ENCODE data around the gene IL22RA1.

Gene IL22RA1

DNA sequence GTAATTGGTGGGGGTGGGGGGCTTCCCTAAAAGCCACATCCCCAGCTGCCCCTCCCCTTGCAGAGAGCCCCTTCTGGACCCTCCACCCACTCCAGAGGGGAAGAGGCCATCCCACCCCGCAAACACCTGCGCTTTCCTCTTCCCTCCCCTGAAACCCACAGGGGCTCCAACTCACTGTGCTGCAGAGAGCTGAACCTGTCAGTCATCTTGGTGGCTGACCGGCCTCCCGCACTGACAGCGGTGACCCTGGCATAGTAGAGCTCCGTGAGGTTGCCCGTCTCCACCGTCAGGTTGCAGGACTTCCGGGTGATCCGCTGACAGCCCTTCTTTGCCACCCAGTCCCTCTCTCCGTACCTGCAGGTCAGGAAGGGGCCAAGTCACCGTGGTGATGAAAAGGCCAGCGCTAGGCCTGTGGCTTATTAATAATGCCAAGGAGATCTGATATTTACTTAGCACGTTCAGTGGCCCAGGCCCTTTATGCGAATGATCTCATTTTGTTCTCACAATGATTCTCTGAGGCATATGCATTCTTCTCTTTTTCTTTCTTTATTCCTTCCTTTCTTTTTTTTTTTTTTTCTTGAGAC lies 5.9 kb downstream of the IL22RA1 start:
- no peak for DNase-seq

GRCh38 chr1:24134376-24134775 lies 8.6 kb downstream of the IL22RA1 start:
- no peak for DNase-seq

- DNase-seq = no peak
Observed at GRCh38 chr1:24133819-24134218, 9.1 kb downstream of the IL22RA1 start.

GRCh38 chr1:24130385-24130784 lies 12.6 kb downstream of the IL22RA1 start:
- no peak for DNase-seq

GRCh38 chr1:24127801-24128363 lies 15.1 kb downstream of the IL22RA1 start:
- no peak for DNase-seq

GRCh38 chr1:24127134-24127800 lies 15.7 kb downstream of the IL22RA1 start:
- DNase-seq = no peak

DNA sequence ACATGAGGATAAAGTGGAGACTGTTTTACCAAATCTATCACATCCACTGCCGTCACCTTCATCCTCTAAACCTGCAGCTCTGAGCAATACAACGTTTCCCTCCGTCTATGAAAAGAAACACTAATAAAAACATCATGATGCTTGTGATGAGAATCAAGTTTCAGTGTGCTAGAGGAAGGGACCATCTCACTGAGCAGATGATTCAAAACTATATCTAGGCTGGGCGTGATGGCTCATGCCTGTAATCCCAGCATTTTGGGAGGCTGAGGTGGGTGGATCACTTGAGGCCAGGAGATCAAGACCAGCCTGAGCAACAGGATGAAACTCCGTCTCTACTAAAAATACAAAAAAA lies 16.3 kb downstream of the IL22RA1 start:
- no peak for DNase-seq

- no peak for DNase-seq
Observed at GRCh38 chr1:24126018-24126671, 16.8 kb downstream of the IL22RA1 start.

- DNase-seq = no peak
Observed at GRCh38 chr1:24125456-24125855, 17.5 kb downstream of the IL22RA1 start.

- DNase-seq = no peak
Observed at GRCh38 chr1:24124980-24125379, 18.0 kb downstream of the IL22RA1 start.

DNA sequence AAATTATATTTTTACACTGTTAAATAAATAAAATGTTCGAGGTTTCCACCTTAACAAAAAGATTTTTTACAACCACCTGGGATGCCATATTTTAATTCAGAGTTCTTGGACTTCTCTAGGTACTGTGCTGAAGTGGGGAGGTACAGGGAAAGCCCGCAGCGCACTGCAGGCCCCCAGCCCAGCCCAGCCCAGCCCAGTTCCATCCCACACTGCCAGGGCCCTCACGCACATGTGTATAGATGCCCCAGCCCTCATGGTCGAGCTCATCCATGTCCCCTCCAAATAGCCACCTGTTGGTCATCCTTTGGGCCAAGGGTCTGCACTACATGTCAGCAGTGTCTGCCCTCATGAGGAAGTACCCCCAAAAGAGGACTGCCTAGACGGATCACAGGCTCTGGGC lies 19.3 kb downstream of the IL22RA1 start:
- no peak for DNase-seq

DNA sequence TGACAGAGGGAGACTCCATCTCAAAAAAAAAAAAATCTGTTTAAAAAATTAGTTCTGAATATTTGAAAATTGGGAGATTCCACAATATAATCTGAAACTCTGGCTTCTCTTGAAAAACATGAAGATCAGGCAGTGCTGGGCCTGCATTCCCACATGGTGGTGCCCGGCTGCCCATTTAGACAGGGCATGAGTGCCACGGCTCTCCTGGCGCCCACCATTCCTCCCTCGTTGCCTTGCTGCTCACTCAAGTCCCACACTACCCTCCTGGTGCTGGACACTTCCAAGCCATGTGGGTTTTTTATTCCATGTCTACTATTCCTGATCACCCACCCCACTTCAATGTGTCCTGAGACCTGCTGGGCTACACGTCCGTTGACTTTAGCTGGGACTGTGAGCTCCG lies 20.2 kb downstream of the IL22RA1 start:
- no peak for DNase-seq

- DNase-seq = no peak
Observed at GRCh38 chr1:24121406-24121805, 21.5 kb downstream of the IL22RA1 start.

- no peak for DNase-seq
Observed at GRCh38 chr1:24120965-24121364, 22.0 kb downstream of the IL22RA1 start.

GRCh38 chr1:24119859-24120756 lies 22.8 kb downstream of the IL22RA1 start:
- no peak for DNase-seq

GRCh38 chr1:24119489-24119858 lies 23.5 kb downstream of the IL22RA1 start:
- DNase-seq = no peak

GRCh38 chr1:24118410-24119242 lies 24.3 kb downstream of the IL22RA1 start:
- no peak for DNase-seq

- no peak for DNase-seq
Observed at GRCh38 chr1:24117722-24118409, 25.1 kb downstream of the IL22RA1 start.

DNA sequence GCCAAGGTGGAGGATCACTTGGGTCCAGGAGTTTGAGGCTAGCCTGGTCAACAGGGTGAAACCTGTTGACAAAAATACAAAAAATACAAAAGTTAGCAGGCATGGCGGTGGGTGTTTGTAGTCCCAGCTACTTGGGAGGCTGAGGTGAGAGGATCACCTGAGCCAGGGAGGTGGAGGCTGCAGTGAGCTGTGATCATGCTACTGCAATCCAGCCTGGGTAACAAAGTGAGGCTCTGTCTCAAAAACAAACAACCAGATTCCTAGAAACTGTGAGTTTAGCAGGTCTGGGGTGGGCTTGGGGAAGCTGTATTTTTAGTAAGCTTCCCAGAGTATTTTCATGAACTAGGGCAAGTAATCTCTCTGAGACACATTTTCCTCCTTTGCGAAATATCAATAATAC lies 25.8 kb downstream of the IL22RA1 start:
- no peak for DNase-seq

- DNase-seq = no peak
Observed at GRCh38 chr1:24114753-24115152, 28.2 kb downstream of the IL22RA1 start.

- no peak for DNase-seq
Observed at GRCh38 chr1:24113641-24114033, 29.3 kb downstream of the IL22RA1 start.
